ENCODE results near the gene EGFR.

The EGFR gene

GRCh38 chr7:55190511-55191160 is 171.8 kb downstream of the EGFR start:
- DNase-seq (ENCODE audit: low read depth) = no peak

GRCh38 chr7:55191161-55191925 is 172.5 kb downstream of the EGFR start:
- DNase-seq (ENCODE audit: low read depth) = no peak

- no peak for DNase-seq (ENCODE audit: low read depth)
These were observed 173.3 kb downstream of the EGFR start for GRCh38 chr7:55191926-55192692.

- no peak for DNase-seq (ENCODE audit: low read depth)
These were observed 173.9 kb downstream of the EGFR start for GRCh38 chr7:55192723-55193122.

- no peak for DNase-seq (ENCODE audit: low read depth)
These were observed 174.4 kb downstream of the EGFR start for GRCh38 chr7:55193245-55193644.

- DNase-seq (ENCODE audit: low read depth) = no peak
These were observed 175.7 kb downstream of the EGFR start for GRCh38 chr7:55194522-55194921.

- no peak for DNase-seq (ENCODE audit: low read depth)
These were observed 180.0 kb downstream of the EGFR start for GRCh38 chr7:55198634-55199392.

- DNase-seq (ENCODE audit: low read depth) = no peak
These were observed 180.6 kb downstream of the EGFR start for GRCh38 chr7:55199418-55199817.

GRCh38 chr7:55200441-55200840 is 181.6 kb downstream of the EGFR start:
- no peak for DNase-seq (ENCODE audit: low read depth)

- DNase-seq (ENCODE audit: low read depth) = no peak
These were observed 183.5 kb downstream of the EGFR start for GRCh38 chr7:55202150-55202913.

- no peak for DNase-seq (ENCODE audit: low read depth)
These were observed 184.5 kb downstream of the EGFR start for GRCh38 chr7:55203300-55203699.

GRCh38 chr7:55205124-55205955 is 186.5 kb downstream of the EGFR start:
- DNase-seq (ENCODE audit: low read depth) = no peak

- DNase-seq (ENCODE audit: low read depth) = no peak
These were observed 187.6 kb downstream of the EGFR start for GRCh38 chr7:55206235-55207029.

GRCh38 chr7:55207436-55208125 is 188.8 kb downstream of the EGFR start:
- no peak for DNase-seq (ENCODE audit: low read depth)

- no peak for DNase-seq (ENCODE audit: low read depth)
These were observed 190.5 kb downstream of the EGFR start for GRCh38 chr7:55209366-55209765.

- no peak for DNase-seq (ENCODE audit: low read depth)
These were observed 191.4 kb downstream of the EGFR start for GRCh38 chr7:55210176-55210575.

- no peak for DNase-seq (ENCODE audit: low read depth)
These were observed 191.9 kb downstream of the EGFR start for GRCh38 chr7:55210716-55211115.

- DNase-seq (ENCODE audit: low read depth) = no peak
These were observed 192.9 kb downstream of the EGFR start for GRCh38 chr7:55211726-55212125.

GRCh38 chr7:55212176-55212575 is 193.4 kb downstream of the EGFR start:
- no peak for DNase-seq (ENCODE audit: low read depth)
